Thyroid gland (tissue), 4 donors: ENCODE results near the gene ORM1. TPM values are rescaled to one million over a fixed set of nuclear protein-coding genes. Genes with fewer than 3 reads are reported as not detected.
A peak's percentile ranks its signal among the peaks of the same experiment; 100 is the strongest.

Experiments
- DNase-seq, 2 donors: peaks; one replicate each; pipeline ENCODE4 v3.0.0-alpha.2; 2019
- H3K27ac ChIP-seq, 3 donors: fragments of 200-600 bp; sonication (generic); 1 replicate in 2 of 3; 2 replicates in 1 of 3; pipeline ENCODE4 v1.5.1; 2016 to 2019; ENCODE audit warnings: mild to moderate bottlenecking in 1 of 3, moderate library complexity in 1 of 3
- H3K27me3 ChIP-seq: fragments of 200-600 bp; sonication (generic); one replicate; pipeline ENCODE4 v1.5.1; 2019
- H3K36me3 ChIP-seq, 2 donors: fragments of 200-600 bp; sonication (generic); one replicate each; pipeline ENCODE4 v1.5.1; 2016 to 2019
- H3K4me1 ChIP-seq, 2 donors: fragments of 200-600 bp; sonication (generic); one replicate each; pipeline ENCODE4 v1.5.1; 2017 to 2019
- H3K4me3 ChIP-seq, 3 donors: fragments of 200-600 bp; sonication (generic); replicated peaks in 1 of 3; 1 replicate in 2 of 3; 2 replicates in 1 of 3; pipeline ENCODE4 v1.5.1; 2016; ENCODE audit warnings: mild to moderate bottlenecking in 1 of 3
- H3K9me3 ChIP-seq: fragments of 200-600 bp; sonication (generic); one replicate; pipeline ENCODE4 v1.5.1; 2017
- CTCF ChIP-seq, 6 experiments: fragments of 200-600 bp in 3 of 6; fragments of 450-650 bp in 3 of 6; sonication (generic) in 3 of 6; IDR thresholded peaks; one replicate each; pipeline ENCODE4 v1.5.1; 2016 to 2019; ENCODE audit warnings: antibody characterized with exemption in 6 of 6, mild to moderate bottlenecking in 2 of 6, inconsistent platforms in 1 of 6, moderate library complexity in 1 of 6
- POLR2A ChIP-seq, 2 donors: fragments of 450-650 bp; IDR thresholded peaks; one replicate each; pipeline ENCODE4 v1.6.1; 2017; ENCODE audit warnings: antibody characterized with exemption in 2 of 2, mild to moderate bottlenecking in 2 of 2, moderate library complexity in 1 of 2
- WGBS, 2 donors: methylation state at CpG; one replicate each; pipeline ENCODE4 v1.1.5; 2017; 5-methylcytosine and 5-hydroxymethylcytosine counted together
- intact Hi-C: fragments of 100-400 bp; cut with DNase I; formaldehyde crosslinking; loops from one replicate; pipeline ENCODE4 v1.15.1; 2023
- total RNA-seq, 4 donors: library from RNA; depleted of rRNA; stranded (reverse); fragments of >200 nt; gene quantifications; one replicate each; pipeline ENCODE4 v1.2.3, GENCODE V29; 2016

The ORM1 gene
- total RNA-seq, 4 donors from 2014 or later: not detected

GRCh38 chr9:114288193-114289091 lies 34.5 kb upstream of the ORM1 start:
- no peaks in the 10 kb centered on the region for H3K36me3 ChIP-seq
- no peaks in the 10 kb centered on the region for H3K9me3 ChIP-seq
- DNase-seq: peak in 1 of 2 donors; percentile 0
- TF ChIP-seq CTCF (IDR thresholded peaks at IDR 0.05) (no peak), POLR2A (IDR thresholded peaks at IDR 0.05) (no peak)
- no peak overlapping the region for H3K4me3 ChIP-seq
- H3K4me1 ChIP-seq: no peaks in the 10 kb centered on the region
- WGBS, 2 donors: 61 to 71% methylated on average over 14 to 15 of the region's 23 CpGs
- intact Hi-C loops: loop anchor here (5.0 kb wide), 2 partner anchors 136 to 196 kb away; no protein-coding TSS in a partner anchor
- no peaks in the 10 kb centered on the region for H3K27me3 ChIP-seq
- H3K27ac ChIP-seq: no peak overlapping the region

GRCh38 chr9:114289106-114289505 lies 33.8 kb upstream of the ORM1 start:
- H3K27me3 ChIP-seq: no peaks in the 10 kb centered on the region
- no peak overlapping the region for H3K4me3 ChIP-seq
- no peaks in the 10 kb centered on the region for H3K9me3 ChIP-seq
- no peaks in the 10 kb centered on the region for H3K36me3 ChIP-seq
- intact Hi-C loops: loop anchor here (5.0 kb wide), 2 partner anchors 137 to 197 kb away; no protein-coding TSS in a partner anchor
- DNase-seq: no peak
- no peaks in the 10 kb centered on the region for H3K4me1 ChIP-seq
- no peak overlapping the region for H3K27ac ChIP-seq
- WGBS, 2 donors: 93 to 94% methylated on average over 8 to 10 of the region's 13 CpGs
- TF ChIP-seq POLR2A (IDR thresholded peaks at IDR 0.05) (no peak), CTCF (IDR thresholded peaks at IDR 0.05) (no peak)

GRCh38 chr9:114289571-114290481 lies 33.1 kb upstream of the ORM1 start:
- no peaks in the 10 kb centered on the region for H3K9me3 ChIP-seq
- H3K27me3 ChIP-seq: no peaks in the 10 kb centered on the region
- no peak for TF ChIP-seq CTCF (IDR thresholded peaks at IDR 0.05)
- no peak for TF ChIP-seq POLR2A (IDR thresholded peaks at IDR 0.05)
- 95 to 96% methylated on average over 9 to 12 of the region's 13 CpGs for WGBS, 2 donors
- no peak overlapping the region for H3K27ac ChIP-seq
- DNase-seq: no peak
- no peak overlapping the region for H3K4me3 ChIP-seq
- H3K36me3 ChIP-seq: no peaks in the 10 kb centered on the region
- H3K4me1 ChIP-seq: no peaks in the 10 kb centered on the region
- intact Hi-C loops: loop anchor here (2.0 to 5.0 kb wide), 4 partner anchors 138 to 208 kb away; no protein-coding TSS in a partner anchor

- no peaks in the 10 kb centered on the region for H3K27me3 ChIP-seq
- intact Hi-C loops: loop anchor here (2.0 to 5.0 kb wide), 2 partner anchors 182 to 208 kb away; no protein-coding TSS in a partner anchor
- no peak overlapping the region for H3K4me3 ChIP-seq
- no peak for DNase-seq
- H3K27ac ChIP-seq: no peak overlapping the region
- TF ChIP-seq CTCF (IDR thresholded peaks at IDR 0.05) (no peak), POLR2A (IDR thresholded peaks at IDR 0.05) (no peak)
- no peaks in the 10 kb centered on the region for H3K4me1 ChIP-seq
- WGBS, 2 donors: 75 to 76% methylated on average over 7 of the region's 7 CpGs
- no peaks in the 10 kb centered on the region for H3K9me3 ChIP-seq
- H3K36me3 ChIP-seq: no peaks in the 10 kb centered on the region
Measured at GRCh38 chr9:114290561-114290986, 32.3 kb upstream of the ORM1 start.
